HK-2 (cell line): Measurements from ENCODE around the gene PALM.
A peak's percentile ranks its signal among the peaks of the same experiment; 100 is the strongest.
"Not testable (repeated sequence)": the region's sequence is repeated elsewhere in the genome, so short reads cannot be mapped to it uniquely, and the experiment has no call there.

ENCODE experiments used
- DNase-seq: peaks from one replicate; pipeline ENCODE4 v3.0.0-alpha.2; 2018; ENCODE audit not compliant: unreplicated experiment

Gene PALM

GRCh38 chr19:679418-680286 is 29.1 kb upstream of the PALM start:
- peak; percentile 71 for DNase-seq

GRCh38 chr19:680287-681028 is 28.3 kb upstream of the PALM start:
- DNase-seq, result peak; percentile 100

GRCh38 chr19:681029-682019 is 27.4 kb upstream of the PALM start:
- DNase-seq, result no peak

- no peak for DNase-seq
Measured at GRCh38 chr19:682678-683320, 25.9 kb upstream of the PALM start.

GRCh38 chr19:685454-685931 is 23.2 kb upstream of the PALM start:
- no peak for DNase-seq

- no peak for DNase-seq
Measured at GRCh38 chr19:686589-687297, 22.0 kb upstream of the PALM start.

GRCh38 chr19:687569-688166 is 21.1 kb upstream of the PALM start:
- DNase-seq, result no peak

- DNase-seq, result no peak
Measured at GRCh38 chr19:688214-688613, 20.5 kb upstream of the PALM start.

- DNase-seq, result no peak
Measured at GRCh38 chr19:688992-689391, 19.7 kb upstream of the PALM start.

GRCh38 chr19:690203-690602 is 18.5 kb upstream of the PALM start:
- no peak for DNase-seq

- no peak for DNase-seq
Measured at GRCh38 chr19:694481-695351, 14.0 kb upstream of the PALM start.

- DNase-seq, result no peak
Measured at GRCh38 chr19:695352-695949, 13.3 kb upstream of the PALM start, which contains the start of gene PRSS57. PRSS57 (minus strand) TSS chr19:695452; CDS start chr19:695430, 22 bp downstream.

GRCh38 chr19:698529-698928 is 10.2 kb upstream of the PALM start:
- DNase-seq, result not testable (repeated sequence)

- DNase-seq, result not testable (repeated sequence)
Measured at GRCh38 chr19:699885-700284, 8.8 kb upstream of the PALM start.

- DNase-seq, result not testable (repeated sequence)
Measured at GRCh38 chr19:702847-703246, 5.9 kb upstream of the PALM start.

- no peak for DNase-seq
Measured at GRCh38 chr19:703329-703650, 5.4 kb upstream of the PALM start.

GRCh38 chr19:703651-704446 is 4.9 kb upstream of the PALM start:
- no peak for DNase-seq

GRCh38 chr19:704447-704741 is 4.3 kb upstream of the PALM start:
- DNase-seq, result no peak
